T-cell (primary cell): ENCODE results near the gene CAAP1. TPM values are rescaled to one million over a fixed set of nuclear protein-coding genes. Genes with fewer than 3 reads are reported as not detected.

ENCODE experiments used
- ATAC-seq, 4 experiments: fragments of 200-7000 bp in 3 of 4; fragments of 150-1000 bp in 1 of 4; cut with Tn5 transposase; replicated peaks in 1 of 4; 1 replicate in 3 of 4; 2 replicates in 1 of 4; pipeline ENCODE4 v1.10.0; 2021; ENCODE audit warnings: moderate library complexity in 3 of 4, mild to moderate bottlenecking in 2 of 4, moderate number of reproducible peaks in 1 of 4
- CTCF ChIA-PET, 2 donors: fragments of 300-600 bp; sonication (Branson Sonifier 250); formaldehyde crosslinking; loops; one replicate each; lab custom pipeline; 2022; ENCODE audit warnings: antibody characterized with exemption in 2 of 2; lab: Charles Lee
- POLR2A ChIA-PET, 2 donors: fragments of 300-600 bp; sonication (Branson Sonifier 250); formaldehyde crosslinking; loops; one replicate each; lab custom pipeline; 2022; ENCODE audit warnings: antibody characterized with exemption in 2 of 2; lab: Charles Lee
- DNase-seq, 35 experiments: peaks; one replicate each; pipeline versions ENCODE4 v3.0.0 to v3.0.0-alpha.2; 2013 to 2023
- H3K27ac ChIP-seq: one replicate; pipeline ENCODE4 v1.5.1; 2013; ENCODE audit warnings: low read length
- H3K27me3 ChIP-seq, 2 experiments: replicated peaks in 1 of 2; 1 replicate in 1 of 2; 2 replicates in 1 of 2; pipeline versions ENCODE4 v1.6.1 to v1.7.0; 2013; ENCODE audit warnings: low read length in 1 of 2, mixed read lengths in 1 of 2; ENCODE audit not compliant: control insufficient read depth in 2 of 2, insufficient read depth in 2 of 2; ENCODE audit errors: extremely low read depth in 1 of 2
- H3K36me3 ChIP-seq, 2 donors: 1 replicate in 1 of 2; 2 replicates in 1 of 2; pipeline versions ENCODE4 v1.6.1 to v1.7.0; 2013; ENCODE audit warnings: low read length in 1 of 2; ENCODE audit not compliant: control insufficient read depth in 2 of 2, insufficient read depth in 1 of 2; ENCODE audit errors: extremely low read depth in 1 of 2
- H3K4me1 ChIP-seq, 2 experiments: 1 replicate in 1 of 2; 2 replicates in 1 of 2; pipeline versions ENCODE4 v1.6.1 to v1.7.0; 2013; ENCODE audit warnings: low read length in 2 of 2, mixed read lengths in 1 of 2; ENCODE audit not compliant: insufficient read depth in 2 of 2, control insufficient read depth in 1 of 2; ENCODE audit errors: extremely low read depth in 1 of 2
- H3K4me3 ChIP-seq, 2 donors: 1 replicate in 1 of 2; 2 replicates in 1 of 2; pipeline versions ENCODE4 v1.5.1 to v1.7.0; 2013; ENCODE audit warnings: mild to moderate bottlenecking in 2 of 2, low read length in 1 of 2, moderate library complexity in 1 of 2; ENCODE audit not compliant: control insufficient read depth in 1 of 2; ENCODE audit errors: extremely low read depth in 1 of 2
- H3K9me3 ChIP-seq: 2 replicates; pipeline ENCODE4 v1.7.0; 2013
- H3K27ac Mint-ChIP-seq, 2 donors: one replicate each; pipeline ENCODE4 v1.8.0; 2020 to 2021; ENCODE audit warnings: mild to moderate bottlenecking in 2 of 2, mixed read lengths in 2 of 2
- H3K27me3 Mint-ChIP-seq, 2 donors: one replicate each; pipeline ENCODE4 v1.8.0; 2021 to 2022; ENCODE audit warnings: mixed read lengths in 2 of 2
- H3K36me3 Mint-ChIP-seq: one replicate; pipeline ENCODE4 v1.8.0; 2021; ENCODE audit warnings: mixed read lengths
- H3K4me1 Mint-ChIP-seq, 3 donors: one replicate each; pipeline ENCODE4 v1.8.0; 2020 to 2022; ENCODE audit warnings: mixed read lengths in 3 of 3, mild to moderate bottlenecking in 1 of 3
- H3K4me3 Mint-ChIP-seq, 3 donors: one replicate each; pipeline ENCODE4 v1.8.0; 2020 to 2022; ENCODE audit warnings: mild to moderate bottlenecking in 3 of 3, mixed read lengths in 3 of 3, moderate library complexity in 3 of 3
- H3K9me3 Mint-ChIP-seq, 3 donors: one replicate each; pipeline ENCODE4 v1.8.0; 2020 to 2022; ENCODE audit warnings: mixed read lengths in 3 of 3
- WGBS: methylation state at CpG from one replicate; pipeline ENCODE4 v1.1.5; 2013; ENCODE audit warnings: missing lambda C conversion rate; ENCODE audit not compliant: insufficient coverage; 5-methylcytosine and 5-hydroxymethylcytosine counted together
- total RNA-seq, 35 experiments: library from RNA in 6 of 35; stranded (reverse) in 6 of 35; fragments of 120-200 nt in 1 of 35; gene quantifications; one replicate each; pipeline versions ENCODE4 v1.2.1 to v1.2.4 and lab custom pipeline; 2013 to 2026

Gene CAAP1
- total RNA-seq, 5 donors from 2014 or later (not counting 1 experiment from before 2014, with no cell fraction given) = 13.0 to 21.5 (median 16.3) TPM

DNA sequence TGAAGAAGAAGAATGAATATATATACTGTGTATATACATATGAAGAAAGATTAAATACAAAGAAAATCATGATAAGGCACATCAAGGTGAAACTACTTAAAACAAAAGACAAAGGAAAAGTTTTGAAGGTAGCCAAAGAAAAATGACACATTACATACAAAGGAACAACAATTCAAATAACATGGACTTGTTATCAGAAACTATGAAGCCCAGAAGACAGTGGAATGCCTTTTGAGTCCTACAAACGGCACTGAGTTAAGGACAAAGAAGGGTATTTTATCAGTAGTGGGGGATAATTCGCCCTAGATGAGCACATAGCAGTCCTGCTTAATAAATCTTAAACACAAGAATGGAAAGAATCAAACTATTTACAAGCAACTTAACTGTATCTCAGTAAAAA, 77.8 kb downstream of the CAAP1 start:
- Mint-ChIP-seq H3K27me3 (peaks cover 0 to 15% of the 10 kb centered on the region in 2 donors), H3K4me1 (no peaks in the 10 kb centered on the region), H3K4me3 (no peak overlapping the region), H3K27ac (no peak overlapping the region), H3K9me3 (no peaks in the 10 kb centered on the region), H3K36me3 (no peaks in the 10 kb centered on the region)
- DNase-seq (no peak), ATAC-seq (no peak)
- H3K27ac ChIP-seq = no peak overlapping the region
- no peaks in the 10 kb centered on the region for H3K36me3 ChIP-seq
- H3K4me1 ChIP-seq = no peaks in the 10 kb centered on the region
- H3K9me3 ChIP-seq = no peaks in the 10 kb centered on the region
- WGBS = no CpG with 5 or more reads among the region's 2 CpGs
- CTCF ChIA-PET = no interaction called here
- H3K27me3 ChIP-seq = no peaks in the 10 kb centered on the region
- H3K4me3 ChIP-seq = no peak overlapping the region
- POLR2A ChIA-PET = no interaction called here

DNA sequence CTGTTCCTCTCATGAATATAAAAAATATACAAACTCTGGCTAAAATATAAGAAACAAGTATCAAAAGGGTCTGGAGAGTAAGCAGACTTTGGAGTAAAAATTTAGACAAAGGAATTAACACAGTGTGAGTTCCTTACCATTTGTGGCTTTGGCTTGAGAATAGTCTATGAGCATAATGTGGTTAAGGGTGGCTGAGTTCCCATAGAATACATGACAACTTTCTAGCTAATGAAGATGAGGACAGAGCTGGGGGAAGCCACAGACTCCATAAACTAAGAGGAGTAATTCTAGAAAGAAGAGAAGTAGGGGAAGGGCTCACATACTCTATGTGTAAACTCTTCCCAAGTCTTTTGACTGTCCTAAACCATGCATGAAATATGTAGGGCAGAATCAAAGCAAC, 79.4 kb downstream of the CAAP1 start:
- Mint-ChIP-seq H3K27me3 (peaks cover 2 to 15% of the 10 kb centered on the region in 2 donors), H3K4me1 (no peaks in the 10 kb centered on the region), H3K36me3 (no peaks in the 10 kb centered on the region), H3K4me3 (no peak overlapping the region), H3K9me3 (no peaks in the 10 kb centered on the region), H3K27ac (no peak overlapping the region)
- DNase-seq (no peak), ATAC-seq (no peak)
- Histone ChIP-seq H3K27ac (no peak overlapping the region), H3K4me1 (no peaks in the 10 kb centered on the region), H3K36me3 (no peaks in the 10 kb centered on the region), H3K9me3 (no peaks in the 10 kb centered on the region), H3K27me3 (no peaks in the 10 kb centered on the region), H3K4me3 (no peak overlapping the region)
- ChIA-PET CTCF (no interaction called here), POLR2A (no interaction called here)

DNA sequence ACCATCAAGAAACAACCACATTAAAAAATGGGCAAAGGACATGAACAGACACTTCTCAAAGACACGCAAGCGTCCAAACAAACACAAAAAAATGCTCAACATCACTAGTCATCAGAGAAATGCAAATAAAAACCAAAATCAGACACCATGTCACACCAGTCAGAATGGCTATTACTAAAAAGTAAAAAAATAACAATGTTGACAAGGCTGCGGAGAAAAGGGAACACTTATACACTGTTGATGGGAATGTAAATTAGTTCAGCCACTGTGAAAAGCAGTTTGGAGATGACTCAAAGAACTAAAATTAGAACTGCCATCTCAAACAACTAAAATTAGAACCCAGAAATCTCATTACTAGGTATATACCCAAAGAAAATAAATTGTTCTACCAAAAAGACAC, 80.4 kb downstream of the CAAP1 start:
- DNase-seq (no peak), ATAC-seq (no peak)
- ChIA-PET CTCF (no interaction called here), POLR2A (no interaction called here)
- H3K27ac ChIP-seq = no peak overlapping the region
- no peaks in the 10 kb centered on the region for H3K36me3 Mint-ChIP-seq
- no CpG with 5 or more reads among the region's 3 CpGs for WGBS
- peaks cover 2 to 21% of the 10 kb centered on the region in 2 donors for H3K27me3 Mint-ChIP-seq
- H3K4me3 Mint-ChIP-seq = no peak overlapping the region
- H3K4me1 Mint-ChIP-seq = no peaks in the 10 kb centered on the region
- H3K4me1 ChIP-seq = no peaks in the 10 kb centered on the region
- no peak overlapping the region for H3K4me3 ChIP-seq
- no peaks in the 10 kb centered on the region for H3K9me3 Mint-ChIP-seq
- no peaks in the 10 kb centered on the region for H3K9me3 ChIP-seq
- no peak overlapping the region for H3K27ac Mint-ChIP-seq
- no peaks in the 10 kb centered on the region for H3K36me3 ChIP-seq
- no peaks in the 10 kb centered on the region for H3K27me3 ChIP-seq

DNA sequence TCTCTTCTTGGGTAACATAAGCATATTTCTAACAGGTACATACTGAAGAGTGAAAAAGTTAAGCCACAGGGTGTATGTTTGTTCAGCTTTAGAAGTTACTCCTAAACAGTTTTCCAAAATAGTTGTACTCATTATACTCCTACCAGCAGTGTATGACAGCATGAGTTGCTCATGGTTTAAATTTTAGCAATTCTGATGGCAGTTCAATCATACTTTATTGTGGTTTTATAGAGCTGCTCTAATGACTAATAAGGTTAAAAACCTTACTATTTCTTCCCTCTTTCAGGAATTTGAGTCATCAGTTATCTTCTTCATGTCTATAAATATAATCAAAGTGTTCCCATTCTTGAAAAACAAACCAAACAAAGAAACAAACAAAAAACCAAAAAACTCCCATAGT, 81.5 kb downstream of the CAAP1 start:
- DNase-seq (no peak), ATAC-seq (no peak)
- POLR2A ChIA-PET = no interaction called here
- no peak overlapping the region for H3K27ac ChIP-seq
- CTCF ChIA-PET = no interaction called here
- no peak overlapping the region for H3K4me3 ChIP-seq
- Mint-ChIP-seq H3K4me3 (no peak overlapping the region), H3K36me3 (no peaks in the 10 kb centered on the region), H3K27ac (no peak overlapping the region), H3K4me1 (no peaks in the 10 kb centered on the region), H3K9me3 (no peaks in the 10 kb centered on the region), H3K27me3 (peaks cover 2 to 22% of the 10 kb centered on the region in 2 donors)
- H3K36me3 ChIP-seq = no peaks in the 10 kb centered on the region
- H3K9me3 ChIP-seq = no peaks in the 10 kb centered on the region
- no peaks in the 10 kb centered on the region for H3K4me1 ChIP-seq
- no peaks in the 10 kb centered on the region for H3K27me3 ChIP-seq

DNA sequence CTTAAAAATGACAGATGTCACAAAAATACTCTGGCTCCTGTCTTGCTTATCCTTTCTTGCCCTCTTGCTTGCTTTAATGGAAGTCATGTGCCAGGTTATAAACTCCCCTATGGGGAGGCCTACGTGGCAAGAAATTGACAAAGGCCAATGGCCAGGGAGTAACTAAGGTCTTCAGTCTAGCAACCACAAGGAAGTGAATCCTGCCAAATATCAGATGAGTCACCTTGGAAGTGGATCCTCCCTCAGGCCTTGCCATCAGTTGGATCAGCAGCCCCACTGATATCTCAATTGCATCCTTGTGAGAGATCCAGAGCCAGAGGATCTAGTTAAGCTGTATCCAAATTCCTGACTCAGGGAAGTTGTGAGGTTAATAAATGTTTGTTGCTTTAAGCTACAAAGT, 82.8 kb downstream of the CAAP1 start:
- H3K36me3 Mint-ChIP-seq = no peaks in the 10 kb centered on the region
- H3K27me3 Mint-ChIP-seq = peaks cover 2 to 22% of the 10 kb centered on the region in 2 donors
- Histone ChIP-seq H3K27ac (no peak overlapping the region), H3K9me3 (no peaks in the 10 kb centered on the region), H3K4me3 (no peak overlapping the region), H3K4me1 (no peaks in the 10 kb centered on the region), H3K27me3 (no peaks in the 10 kb centered on the region), H3K36me3 (no peaks in the 10 kb centered on the region)
- H3K27ac Mint-ChIP-seq = no peak overlapping the region
- WGBS = no CpG with 5 or more reads among the region's 1 CpG
- ATAC-seq (no peak), DNase-seq (no peak)
- CTCF ChIA-PET = no interaction called here
- no peak overlapping the region for H3K4me3 Mint-ChIP-seq
- H3K9me3 Mint-ChIP-seq = no peaks in the 10 kb centered on the region
- no peaks in the 10 kb centered on the region for H3K4me1 Mint-ChIP-seq
- POLR2A ChIA-PET = no interaction called here

DNA sequence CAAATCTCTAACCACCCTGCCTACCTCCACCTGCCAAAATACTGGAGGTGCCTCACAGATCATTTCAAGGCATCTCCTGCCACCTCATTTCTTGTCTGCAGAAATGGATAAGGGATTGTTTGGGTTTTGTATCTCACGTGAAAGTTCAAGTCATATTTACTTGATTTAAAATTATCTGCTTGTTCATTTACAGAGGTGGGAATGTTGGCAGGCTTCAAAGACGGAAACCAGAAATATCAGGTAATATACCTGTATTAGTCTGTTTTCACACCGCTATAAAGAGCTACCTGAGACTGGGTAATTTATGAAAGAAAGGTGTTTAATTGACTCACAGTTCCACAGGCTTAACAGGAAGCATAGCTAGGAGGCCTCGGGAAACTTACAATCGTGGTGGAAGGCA, 85.4 kb downstream of the CAAP1 start:
- Histone ChIP-seq H3K4me1 (no peaks in the 10 kb centered on the region), H3K4me3 (no peak overlapping the region), H3K36me3 (no peaks in the 10 kb centered on the region), H3K27ac (no peak overlapping the region), H3K27me3 (no peaks in the 10 kb centered on the region), H3K9me3 (no peaks in the 10 kb centered on the region)
- no peak for DNase-seq
- H3K9me3 Mint-ChIP-seq = no peaks in the 10 kb centered on the region
- no peak for ATAC-seq
- no peak overlapping the region for H3K4me3 Mint-ChIP-seq
- H3K27ac Mint-ChIP-seq = no peak overlapping the region
- WGBS = no CpG with 5 or more reads among the region's 5 CpGs
- no peaks in the 10 kb centered on the region for H3K4me1 Mint-ChIP-seq
- H3K36me3 Mint-ChIP-seq = no peaks in the 10 kb centered on the region
- POLR2A ChIA-PET = no interaction called here
- H3K27me3 Mint-ChIP-seq = peaks cover 2 to 20% of the 10 kb centered on the region in 2 donors
- CTCF ChIA-PET = no interaction called here

DNA sequence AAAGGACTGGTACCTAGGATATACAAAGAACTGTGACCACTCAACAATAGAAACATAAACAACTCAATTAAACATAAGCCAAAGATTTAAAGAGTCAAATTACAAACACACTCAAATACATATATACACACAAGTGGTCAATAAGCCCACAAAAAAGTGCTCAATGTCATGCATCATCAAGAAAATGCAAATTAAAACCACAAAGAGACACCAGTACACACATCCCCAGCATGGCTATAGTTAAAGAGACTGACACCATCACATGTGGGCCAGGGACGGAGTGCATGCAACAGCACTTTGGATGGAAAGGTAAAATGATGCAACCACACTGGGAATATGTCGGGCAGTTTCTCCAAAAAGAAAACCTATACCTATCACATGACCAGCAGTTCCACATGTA, 89.7 kb downstream of the CAAP1 start:
- Histone ChIP-seq H3K4me3 (no peak overlapping the region), H3K9me3 (no peaks in the 10 kb centered on the region), H3K4me1 (no peaks in the 10 kb centered on the region), H3K36me3 (no peaks in the 10 kb centered on the region), H3K27me3 (no peaks in the 10 kb centered on the region), H3K27ac (no peak overlapping the region)
- ATAC-seq (no peak), DNase-seq (no peak)
- Mint-ChIP-seq H3K27ac (no peak overlapping the region), H3K4me1 (no peaks in the 10 kb centered on the region), H3K27me3 (peaks cover 0 to 7% of the 10 kb centered on the region in 2 donors), H3K4me3 (no peak overlapping the region), H3K9me3 (no peaks in the 10 kb centered on the region), H3K36me3 (no peaks in the 10 kb centered on the region)
- ChIA-PET POLR2A (interaction anchor here in 1 of 2 donors (0.6 kb wide), 1 partner anchor 45 kb away, joined by 3 read pairs; no protein-coding TSS in a partner anchor), CTCF (no interaction called here)
- WGBS = no CpG with 5 or more reads among the region's 2 CpGs
